ENCODE results near the gene ARID3C.

The ARID3C gene

GRCh38 chr9:34594177-34594576 lies 34.7 kb downstream of the ARID3C start:
- DNase-seq (ENCODE audit: low read depth), result no peak

DNA sequence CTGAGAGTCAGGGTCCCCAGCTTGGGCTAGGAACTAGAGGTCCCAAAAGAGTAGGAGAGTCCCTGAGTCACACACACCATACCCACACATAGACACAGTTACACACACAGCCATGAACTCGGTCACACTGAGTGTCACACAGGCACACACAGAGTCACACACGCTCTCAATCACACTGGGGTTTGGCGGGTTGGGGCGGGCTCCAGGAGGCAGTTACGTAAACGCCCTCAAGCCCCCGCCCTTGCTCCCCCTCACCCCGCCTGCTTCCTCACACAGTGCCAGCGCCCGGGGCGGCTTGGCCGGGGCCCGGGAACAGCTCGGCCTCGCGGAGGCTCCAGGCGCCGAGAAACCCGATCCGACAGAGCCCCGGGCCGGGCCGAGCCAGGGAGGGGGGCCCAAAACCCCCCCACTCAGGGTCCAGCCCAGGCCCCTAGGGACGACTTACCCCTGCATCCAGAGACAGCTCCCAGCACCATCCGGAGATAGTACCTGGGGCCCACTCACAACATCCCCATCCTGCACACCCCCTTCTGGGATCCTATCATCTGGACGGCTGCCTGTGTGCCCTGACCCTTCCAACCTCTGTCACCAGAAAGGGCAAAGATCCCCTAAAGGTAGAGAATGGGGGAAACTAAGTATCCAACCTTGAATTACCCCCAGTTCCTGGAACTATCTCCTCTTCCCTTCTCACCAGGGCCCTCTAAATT lies 35.8 kb downstream of the ARID3C start:
- no peak for DNase-seq (ENCODE audit: low read depth)

- DNase-seq (ENCODE audit: low read depth), result no peak
Measured at GRCh38 chr9:34591917-34592866, 36.7 kb downstream of the ARID3C start.

- DNase-seq (ENCODE audit: low read depth), result peak; percentile 36
Measured at GRCh38 chr9:34591248-34591916, 37.5 kb downstream of the ARID3C start.

GRCh38 chr9:34590381-34591247 lies 38.3 kb downstream of the ARID3C start:
- DNase-seq (ENCODE audit: low read depth), result no peak

- no peak for DNase-seq (ENCODE audit: low read depth)
Measured at GRCh38 chr9:34589636-34590380, 39.1 kb downstream of the ARID3C start, which contains the start of gene CNTFR. Gene CNTFR, minus strand, starts transcription at chr9:34589724. Its CDS starts 20,743 bp downstream, at chr9:34568981.

DNA sequence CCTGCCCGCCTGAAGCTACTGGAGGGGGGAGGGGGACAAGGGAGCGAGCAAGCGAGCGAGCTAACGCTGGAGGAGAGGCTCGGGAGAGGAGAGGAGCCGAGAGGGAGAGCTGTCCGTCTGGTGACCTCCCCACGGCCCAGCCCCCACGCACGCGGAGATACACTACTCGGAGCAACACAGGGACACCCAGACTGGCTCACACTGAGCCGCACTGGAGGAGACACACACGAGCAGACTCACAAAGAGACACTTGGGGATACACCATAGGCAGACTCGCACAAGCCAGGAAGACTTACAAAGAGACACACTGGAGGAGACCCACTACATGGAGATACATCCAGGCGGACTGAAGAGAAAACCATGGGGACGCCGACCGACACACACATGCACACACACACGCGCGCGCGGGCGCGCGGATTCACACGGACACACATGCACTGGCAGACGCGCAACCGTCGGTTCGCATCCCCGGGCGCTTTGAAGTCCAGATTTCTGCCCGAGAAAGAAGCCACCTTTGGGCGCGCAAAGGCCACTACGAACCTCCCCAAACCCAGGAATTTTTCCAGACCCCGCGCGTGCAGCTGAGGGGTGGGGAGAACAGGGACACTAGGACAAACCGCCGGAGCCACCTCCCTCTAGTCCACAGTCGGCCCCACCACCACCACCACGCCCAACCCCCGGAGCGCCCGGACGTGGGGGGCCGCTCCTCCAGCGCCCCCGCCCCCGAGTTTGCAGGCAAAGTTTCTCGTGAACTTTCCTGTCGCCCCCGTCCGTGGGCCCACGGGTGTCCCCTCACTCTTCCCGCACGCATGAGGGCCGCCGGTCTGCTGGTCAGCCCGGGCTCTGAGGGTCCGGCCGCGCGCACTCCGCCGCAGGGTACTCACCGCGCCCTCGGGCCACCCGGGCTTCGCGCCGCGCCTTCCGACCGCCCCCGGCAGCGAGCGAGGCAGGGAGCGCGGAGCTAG lies 39.9 kb downstream of the ARID3C start:
- no peak for DNase-seq (ENCODE audit: low read depth)

GRCh38 chr9:34587271-34587670 lies 41.6 kb downstream of the ARID3C start:
- DNase-seq (ENCODE audit: low read depth), result no peak

DNA sequence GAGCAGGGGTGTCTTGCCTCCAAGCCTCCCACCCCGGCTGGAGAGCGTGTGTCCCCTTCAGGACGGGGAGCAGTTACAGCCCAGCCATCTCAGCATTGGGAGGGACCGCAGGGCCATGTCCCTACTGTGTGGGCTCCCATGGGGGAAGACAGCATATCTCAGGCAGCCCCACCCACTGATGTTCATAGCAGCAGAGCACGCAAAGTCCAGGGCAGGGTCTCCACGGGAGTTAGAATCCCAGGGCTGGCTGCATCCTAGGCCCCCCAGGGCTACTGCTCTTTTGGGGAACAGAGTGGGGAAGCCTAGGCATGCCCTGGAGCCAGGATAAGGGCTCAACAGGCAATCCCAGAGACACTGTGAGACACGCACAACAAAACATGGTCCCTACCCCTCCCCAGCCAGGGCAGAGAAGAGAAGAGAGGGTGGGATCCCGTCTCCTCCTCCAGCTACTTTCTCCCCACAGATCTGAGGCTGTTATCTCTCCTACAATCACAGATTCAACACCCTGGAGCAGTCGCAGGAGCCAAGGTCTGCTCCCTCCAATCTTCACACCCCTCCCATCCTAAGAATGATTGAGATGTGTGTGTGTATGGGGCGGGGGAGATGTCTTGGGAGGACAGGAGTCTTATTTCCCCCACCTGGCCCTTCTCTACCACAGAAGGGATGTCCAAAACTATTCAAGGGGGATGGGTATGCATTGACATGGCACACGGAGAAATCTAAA lies 42.8 kb downstream of the ARID3C start:
- no peak for DNase-seq (ENCODE audit: low read depth)

DNA sequence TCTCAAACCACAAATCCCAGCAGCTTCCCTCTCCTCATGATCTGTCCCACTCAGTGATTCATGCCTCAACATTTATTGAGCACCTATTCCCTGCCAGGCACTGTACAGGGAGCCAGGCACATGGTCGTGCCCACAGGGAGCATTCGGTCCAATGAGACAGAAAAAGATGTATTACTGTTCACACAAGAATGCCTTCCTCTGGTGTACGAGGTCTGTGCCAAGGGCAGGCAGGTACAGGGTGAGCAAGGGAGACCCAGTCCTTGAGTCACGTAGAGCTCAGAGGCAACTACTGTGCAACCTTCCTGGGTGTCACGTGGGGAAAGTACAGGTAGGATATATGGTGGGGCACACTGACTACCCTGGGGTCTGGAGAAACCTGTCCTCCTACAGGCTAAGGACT lies 43.9 kb downstream of the ARID3C start:
- no peak for DNase-seq (ENCODE audit: low read depth)

GRCh38 chr9:34582787-34583186 lies 46.1 kb downstream of the ARID3C start:
- no peak for DNase-seq (ENCODE audit: low read depth)

- DNase-seq (ENCODE audit: low read depth), result no peak
Measured at GRCh38 chr9:34581318-34581717, 47.5 kb downstream of the ARID3C start.

DNA sequence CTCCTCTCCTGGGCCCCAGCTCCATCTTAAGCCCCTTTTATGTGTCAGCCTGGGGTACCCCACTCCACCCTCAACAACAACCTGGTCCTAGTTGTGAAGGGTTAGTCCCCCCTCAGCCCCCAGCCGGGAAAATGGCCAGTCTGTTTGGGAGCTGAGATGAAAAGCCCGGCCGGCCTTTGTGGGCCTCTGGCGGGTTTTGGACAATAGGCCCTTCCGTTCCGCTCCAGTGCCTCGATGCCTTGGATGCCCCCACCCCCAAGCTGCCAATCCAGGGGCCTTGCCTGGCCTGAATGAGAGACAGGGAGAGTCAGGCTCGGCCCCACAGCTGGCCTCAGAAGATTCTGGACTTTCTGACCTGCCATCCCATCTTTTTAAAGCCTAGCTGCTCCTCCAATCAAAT lies 48.5 kb downstream of the ARID3C start:
- DNase-seq (ENCODE audit: low read depth), result no peak

- no peak for DNase-seq (ENCODE audit: low read depth)
Measured at GRCh38 chr9:34579808-34580163, 49.1 kb downstream of the ARID3C start.

- no peak for DNase-seq (ENCODE audit: low read depth)
Measured at GRCh38 chr9:34579104-34579807, 49.6 kb downstream of the ARID3C start.

GRCh38 chr9:34578241-34579103 lies 50.4 kb downstream of the ARID3C start:
- no peak for DNase-seq (ENCODE audit: low read depth)
